Panc1 (cell line): Measurements from ENCODE around the gene BRAT1. TPM values are rescaled to one million over a fixed set of nuclear protein-coding genes. Genes with fewer than 3 reads are reported as not detected.

Experiments used
- ATAC-seq: fragments of 200-7000 bp; cut with Tn5 transposase; 2 replicates; pipeline ENCODE4 v1.9.1; 2020; ENCODE audit warnings: mild to moderate bottlenecking, moderate library complexity
- BruUV-seq: library from RNA; stranded (reverse); fragments of 400-500 nt; replicated peaks from 2 replicates; lab custom pipeline; 2021; lab: Mats Ljungman, UMichigan
- CTCF ChIA-PET: fragments of 300-600 bp; sonication (Branson Sonifier 250); formaldehyde crosslinking; loops from one replicate; lab custom pipeline; 2022; ENCODE audit warnings: antibody characterized with exemption; lab: Charles Lee
- POLR2A ChIA-PET: fragments of 300-600 bp; sonication (Branson Sonifier 250); formaldehyde crosslinking; loops from one replicate; lab custom pipeline; 2022; ENCODE audit warnings: antibody characterized with exemption; lab: Charles Lee
- DNase-seq: peaks from one replicate; pipeline ENCODE4 v3.0.0-alpha.2; 2010; ENCODE audit warnings: low read depth, low spot score
- H3K27ac ChIP-seq: 2 replicates; pipeline ENCODE4 v1.5.1; 2011; ENCODE audit warnings: mild to moderate bottlenecking, low read length, inconsistent platforms
- H3K27me3 ChIP-seq: fragments of 200-500 bp; sonication (Bioruptor generic); 2 replicates; pipeline ENCODE4 v1.6.0; 2014; ENCODE audit warnings: low read length, inconsistent platforms; ENCODE audit not compliant: control insufficient read depth, insufficient read depth
- H3K36me3 ChIP-seq: fragments of 200-500 bp; sonication (Bioruptor generic); 2 replicates; pipeline ENCODE4 v1.5.1; 2014; ENCODE audit warnings: inconsistent platforms, mild to moderate bottlenecking, low read length, moderate library complexity; ENCODE audit not compliant: control insufficient read depth, insufficient read depth
- H3K4me1 ChIP-seq: 2 replicates; pipeline ENCODE4 v1.5.1; 2011; ENCODE audit warnings: inconsistent platforms, mild to moderate bottlenecking, low read length, moderate library complexity; ENCODE audit not compliant: control insufficient read depth, insufficient read depth
- H3K4me3 ChIP-seq, 2 experiments: 2 replicates each; pipeline ENCODE4 v1.5.1; 2011 to 2012; ENCODE audit warnings: low read depth in 2 of 2, low read length in 2 of 2, mild to moderate bottlenecking in 2 of 2, inconsistent platforms in 1 of 2, moderate library complexity in 1 of 2
- H3K9me3 ChIP-seq: fragments of 200-500 bp; sonication (Bioruptor generic); 2 replicates; pipeline ENCODE4 v1.5.1; 2014; ENCODE audit warnings: low read depth, mild to moderate bottlenecking, inconsistent platforms, low read length, moderate library complexity; ENCODE audit not compliant: control insufficient read depth, insufficient read depth
- CTCF ChIP-seq: fragments of 450-650 bp; IDR thresholded peaks from 2 replicates; pipeline ENCODE4 v1.5.1; 2017; ENCODE audit warnings: mild to moderate bottlenecking
- POLR2AphosphoS5 ChIP-seq: IDR thresholded peaks from 2 replicates; pipeline ENCODE4 v1.6.1; 2012; ENCODE audit warnings: mild to moderate bottlenecking, low read depth, low read length, moderate library complexity
- SIN3A ChIP-seq: IDR thresholded peaks from 2 replicates; pipeline ENCODE4 v1.6.1; 2012; ENCODE audit warnings: low read depth, mild to moderate bottlenecking, low read length, moderate library complexity, borderline replicate concordance; ENCODE audit not compliant: insufficient read depth
- TCF7L2 ChIP-seq: IDR thresholded peaks from 2 replicates; pipeline ENCODE4 v1.6.1; 2011; ENCODE audit warnings: mild to moderate bottlenecking, low read depth, low read length, inconsistent platforms
- in situ Hi-C: cut with HindIII; loops from 2 replicates; pipeline ENCODE4 v1.10.0; 2016; ENCODE audit warnings: low sequenced_read_pairs, low pct_unique_long_range_greater_than_20kb
- intact Hi-C: fragments of 100-400 bp; cut with micrococcal nuclease; formaldehyde crosslinking; loops from one replicate; pipeline ENCODE4 v1.10.0; 2022; ENCODE audit not compliant: unreplicated experiment
- total RNA-seq: library from RNA; stranded (reverse); gene quantifications from one replicate; pipeline ENCODE4 v1.2.1, GENCODE V29; 2021; ENCODE audit not compliant: unreplicated experiment
- TF ChIP-seq, protein P1 (sequence below), 2 experiments: IDR thresholded peaks; 2 replicates each; pipeline ENCODE4 v1.6.1; 2011 to 2012; ENCODE audit warnings: low read depth in 2 of 2, control low read depth in 1 of 2, low read length in 1 of 2, mild to moderate bottlenecking in 1 of 2, moderate library complexity in 1 of 2; ENCODE audit not compliant: insufficient read depth in 1 of 2

Gene BRAT1
- total RNA-seq, 1 experiment from 2014 or later, result 76.9 TPM

GRCh38 chr7:2497500-2498336 is 57.6 kb downstream of the BRAT1 start:
- ATAC-seq (no peak), DNase-seq (no peak)
- BruUV-seq, result no TSS peak
- ChIA-PET POLR2A (no interaction called here), CTCF (interaction anchor here (0.6 to 1.3 kb wide), 2 partner anchors 29 to 195 kb away, joined by 4 read pairs; no protein-coding TSS in a partner anchor)
- H3K9me3 ChIP-seq, result no peaks in the 10 kb centered on the region
- H3K27me3 ChIP-seq, result no peaks in the 10 kb centered on the region
- peaks cover 20% of the 10 kb centered on the region for H3K4me1 ChIP-seq
- no peaks in the 10 kb centered on the region for H3K36me3 ChIP-seq
- in situ Hi-C loops, result no loop called here
- no peak overlapping the region for H3K27ac ChIP-seq
- TF ChIP-seq TCF7L2, result no peak
- TF ChIP-seq POLR2AphosphoS5, result no peak
- TF ChIP-seq CTCF, result no peak
- TF ChIP-seq, protein P1, sequence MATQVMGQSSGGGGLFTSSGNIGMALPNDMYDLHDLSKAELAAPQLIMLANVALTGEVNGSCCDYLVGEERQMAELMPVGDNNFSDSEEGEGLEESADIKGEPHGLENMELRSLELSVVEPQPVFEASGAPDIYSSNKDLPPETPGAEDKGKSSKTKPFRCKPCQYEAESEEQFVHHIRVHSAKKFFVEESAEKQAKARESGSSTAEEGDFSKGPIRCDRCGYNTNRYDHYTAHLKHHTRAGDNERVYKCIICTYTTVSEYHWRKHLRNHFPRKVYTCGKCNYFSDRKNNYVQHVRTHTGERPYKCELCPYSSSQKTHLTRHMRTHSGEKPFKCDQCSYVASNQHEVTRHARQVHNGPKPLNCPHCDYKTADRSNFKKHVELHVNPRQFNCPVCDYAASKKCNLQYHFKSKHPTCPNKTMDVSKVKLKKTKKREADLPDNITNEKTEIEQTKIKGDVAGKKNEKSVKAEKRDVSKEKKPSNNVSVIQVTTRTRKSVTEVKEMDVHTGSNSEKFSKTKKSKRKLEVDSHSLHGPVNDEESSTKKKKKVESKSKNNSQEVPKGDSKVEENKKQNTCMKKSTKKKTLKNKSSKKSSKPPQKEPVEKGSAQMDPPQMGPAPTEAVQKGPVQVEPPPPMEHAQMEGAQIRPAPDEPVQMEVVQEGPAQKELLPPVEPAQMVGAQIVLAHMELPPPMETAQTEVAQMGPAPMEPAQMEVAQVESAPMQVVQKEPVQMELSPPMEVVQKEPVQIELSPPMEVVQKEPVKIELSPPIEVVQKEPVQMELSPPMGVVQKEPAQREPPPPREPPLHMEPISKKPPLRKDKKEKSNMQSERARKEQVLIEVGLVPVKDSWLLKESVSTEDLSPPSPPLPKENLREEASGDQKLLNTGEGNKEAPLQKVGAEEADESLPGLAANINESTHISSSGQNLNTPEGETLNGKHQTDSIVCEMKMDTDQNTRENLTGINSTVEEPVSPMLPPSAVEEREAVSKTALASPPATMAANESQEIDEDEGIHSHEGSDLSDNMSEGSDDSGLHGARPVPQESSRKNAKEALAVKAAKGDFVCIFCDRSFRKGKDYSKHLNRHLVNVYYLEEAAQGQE (IDR thresholded peaks at IDR 0.05; ENCODE audit: insufficient read depth in 1 of 2, low read depth in 2 of 2, low read length in 1 of 2), result no peak
- no peak for TF ChIP-seq SIN3A
- intact Hi-C loops, result no loop called here
- no peak overlapping the region for H3K4me3 ChIP-seq

DNA sequence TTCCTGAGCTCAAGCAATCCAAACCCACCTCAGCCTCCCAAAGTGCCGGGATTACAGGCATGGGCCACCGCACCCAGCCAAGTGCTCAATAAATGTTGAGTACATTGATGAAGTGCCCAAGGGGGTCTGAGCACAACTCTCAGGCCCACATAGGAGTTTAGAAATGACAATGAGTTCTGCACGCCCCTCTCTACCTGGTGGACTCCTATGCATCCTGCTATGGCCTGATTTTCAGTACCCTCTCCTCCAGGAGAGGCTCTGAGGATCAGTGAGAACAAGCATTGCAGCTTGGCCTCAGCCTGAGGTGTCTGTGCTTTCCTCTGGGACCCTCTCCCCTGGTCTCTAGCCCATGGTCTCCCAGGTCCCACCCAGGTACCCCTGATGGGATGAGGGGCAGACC is 58.3 kb downstream of the BRAT1 start:
- in situ Hi-C loops, result no loop called here
- no peak for TF ChIP-seq POLR2AphosphoS5
- no peak for TF ChIP-seq TCF7L2
- TF ChIP-seq, protein P1 (IDR thresholded peaks at IDR 0.05; ENCODE audit: insufficient read depth in 1 of 2, low read depth in 2 of 2, low read length in 1 of 2), result no peak
- TF ChIP-seq SIN3A, result no peak
- TF ChIP-seq CTCF, result no peak
- intact Hi-C loops, result no loop called here
- Histone ChIP-seq H3K36me3 (no peaks in the 10 kb centered on the region), H3K27me3 (no peaks in the 10 kb centered on the region), H3K4me1 (peaks cover 20% of the 10 kb centered on the region), H3K27ac (no peak overlapping the region), H3K9me3 (no peaks in the 10 kb centered on the region), H3K4me3 (no peak overlapping the region)
- ChIA-PET POLR2A (interaction anchor here (0.6 kb wide), 1 partner anchor 355 kb away, joined by 6 read pairs; no protein-coding TSS in a partner anchor), CTCF (interaction anchor here (0.7 to 1.3 kb wide), 2 partner anchors 28 to 771 kb away, joined by 4 to 5 read pairs; no protein-coding TSS in a partner anchor)
- ATAC-seq, result no peak
- no TSS peak for BruUV-seq
- no peak for DNase-seq
